GM23248 (cell line): Measurements from ENCODE around the gene SYS1. TPM values are rescaled to one million over a fixed set of nuclear protein-coding genes. Genes with fewer than 3 reads are reported as not detected.

Experiments used
- DNase-seq: peaks from one replicate; pipeline ENCODE4 v3.0.0-alpha.2; 2015
- H2AFZ ChIP-seq: fragments of 200-600 bp; sonication (generic); 2 replicates; pipeline ENCODE4 v1.6.1; 2016; ENCODE audit warnings: antibody characterized with exemption
- H3F3A ChIP-seq: fragments of 200-600 bp; sonication (generic); 2 replicates; pipeline ENCODE4 v1.6.1; 2016; ENCODE audit warnings: mild to moderate bottlenecking, antibody characterized with exemption, mixed run types; ENCODE audit not compliant: insufficient read depth
- H3K27ac ChIP-seq: fragments of 200-600 bp; sonication (generic); 2 replicates; pipeline ENCODE4 v1.5.1; 2016; ENCODE audit warnings: mild to moderate bottlenecking
- H3K27me3 ChIP-seq: fragments of 200-600 bp; sonication (generic); replicated peaks from 2 replicates; pipeline ENCODE4 v1.6.1; 2016; ENCODE audit warnings: mild to moderate bottlenecking; ENCODE audit not compliant: insufficient read depth
- H3K36me3 ChIP-seq: fragments of 200-600 bp; sonication (generic); 2 replicates; pipeline ENCODE4 v1.6.1; 2016; ENCODE audit warnings: low read depth, mild to moderate bottlenecking
- H3K4me1 ChIP-seq: fragments of 200-600 bp; sonication (generic); 2 replicates; pipeline ENCODE4 v1.6.1; 2016; ENCODE audit warnings: mild to moderate bottlenecking; ENCODE audit not compliant: insufficient read depth
- H3K4me2 ChIP-seq: fragments of 200-600 bp; sonication (generic); one replicate; pipeline ENCODE4 v1.6.1; 2016; ENCODE audit warnings: mild to moderate bottlenecking; ENCODE audit not compliant: unreplicated experiment
- H3K4me3 ChIP-seq: fragments of 200-600 bp; sonication (generic); 2 replicates; pipeline ENCODE4 v1.5.1; 2016; ENCODE audit warnings: mild to moderate bottlenecking
- H3K79me2 ChIP-seq: fragments of 200-600 bp; sonication (generic); 2 replicates; pipeline ENCODE4 v1.6.1; 2016; ENCODE audit warnings: mild to moderate bottlenecking; ENCODE audit not compliant: insufficient read depth
- H3K9ac ChIP-seq: fragments of 200-600 bp; sonication (generic); 2 replicates; pipeline ENCODE4 v1.6.1; 2016; ENCODE audit warnings: mild to moderate bottlenecking
- H3K9me2 ChIP-seq: fragments of 200-600 bp; sonication (generic); 2 replicates; pipeline ENCODE4 v1.6.1; 2016; ENCODE audit warnings: mixed run types, mild to moderate bottlenecking, moderate library complexity; ENCODE audit not compliant: insufficient read depth
- H3K9me3 ChIP-seq: fragments of 200-600 bp; sonication (generic); one replicate; pipeline ENCODE4 v1.6.1; 2017; ENCODE audit warnings: low read depth
- H4K20me1 ChIP-seq: fragments of 200-600 bp; sonication (generic); 2 replicates; pipeline ENCODE4 v1.6.0; 2016; ENCODE audit not compliant: insufficient read depth
- EZH2 ChIP-seq: fragments of 200-600 bp; sonication (generic); IDR thresholded peaks from 2 replicates; pipeline ENCODE4 v1.6.1; 2018; ENCODE audit warnings: antibody characterized with exemption, mild to moderate bottlenecking; ENCODE audit not compliant: insufficient read depth, poor library complexity, severe bottlenecking
- EZH2phosphoT487 ChIP-seq: fragments of 200-600 bp; sonication (generic); IDR thresholded peaks from 2 replicates; pipeline ENCODE4 v1.6.1; 2018; ENCODE audit warnings: antibody characterized with exemption, moderate library complexity, mild to moderate bottlenecking, low read depth; ENCODE audit not compliant: insufficient read depth
- WGBS, 2 experiments: methylation state at CpG; one replicate each; pipeline ENCODE4 v1.1.6; 2015 to 2017; ENCODE audit warnings: low lambda C conversion rate in 2 of 2, low coverage in 1 of 2; ENCODE audit errors: missing lambda C conversion rate in 2 of 2; 5-methylcytosine and 5-hydroxymethylcytosine counted together
- in situ Hi-C: fragments of 300-500 bp; cut with MboI; formaldehyde crosslinking; loops from 2 replicates; pipeline ENCODE4 v1.15.0; 2020
- polyA plus RNA-seq: library from polyadenylated mRNA; unstranded; fragments of >200 nt; fragmentation: Nextera tagmentation; extraction: Ambion mirVana; gene quantifications from 2 replicates; pipeline ENCODE4 v1.2.1, GENCODE V29; 2016
- total RNA-seq: library from RNA; depleted of rRNA; stranded (reverse); fragments of >200 nt; shearing (Covaris generic); gene quantifications from 2 replicates; pipeline ENCODE4 v1.2.3, GENCODE V29; 2014

SYS1 gene
- total and polyA plus RNA-seq, 2 experiments from 2014 or later = 27.1 to 27.3 TPM

- H3K27me3 ChIP-seq = no peaks in the 10 kb centered on the region
- H3K36me3 ChIP-seq = no peaks in the 10 kb centered on the region
- no peak overlapping the region for H3K4me3 ChIP-seq
- 93 to 98% methylated on average over 3 of the region's 3 CpGs for WGBS, 2 experiments
- H3K4me2 ChIP-seq = no peak overlapping the region
- no peak for DNase-seq
- no peaks in the 10 kb centered on the region for H3K79me2 ChIP-seq
- H3K27ac ChIP-seq = no peak overlapping the region
- H3K9me3 ChIP-seq = no peaks in the 10 kb centered on the region
- no peak overlapping the region for H2AFZ ChIP-seq
- H3F3A ChIP-seq = no peaks in the 10 kb centered on the region
- no peaks in the 10 kb centered on the region for H4K20me1 ChIP-seq
- no peaks in the 10 kb centered on the region for H3K9me2 ChIP-seq
- H3K4me1 ChIP-seq = no peaks in the 10 kb centered on the region
- no peak overlapping the region for H3K9ac ChIP-seq
- in situ Hi-C loops = no loop called here
- TF ChIP-seq EZH2 = no peak
- TF ChIP-seq EZH2phosphoT487 = no peak
These were observed 29.8 kb downstream of the SYS1 start for GRCh38 chr20:45392733-45393132.

GRCh38 chr20:45394221-45395113, 31.5 kb downstream of the SYS1 start:
- Histone ChIP-seq H2AFZ (no peak overlapping the region), H3K4me1 (no peaks in the 10 kb centered on the region), H3K27me3 (no peaks in the 10 kb centered on the region), H3K9ac (no peak overlapping the region), H3K4me2 (no peak overlapping the region), H3K4me3 (no peak overlapping the region), H3K9me2 (no peaks in the 10 kb centered on the region), H3F3A (no peaks in the 10 kb centered on the region), H4K20me1 (no peaks in the 10 kb centered on the region), H3K9me3 (no peaks in the 10 kb centered on the region), H3K36me3 (no peaks in the 10 kb centered on the region), H3K79me2 (no peaks in the 10 kb centered on the region), H3K27ac (no peak overlapping the region)
- in situ Hi-C loops = no loop called here
- no peak for DNase-seq
- no peak for TF ChIP-seq EZH2phosphoT487
- TF ChIP-seq EZH2 = no peak
- WGBS, 2 experiments = 75 to 81% methylated on average over 21 of the region's 21 CpGs

- no peaks in the 10 kb centered on the region for H3F3A ChIP-seq
- no peak overlapping the region for H3K4me2 ChIP-seq
- WGBS, 2 experiments = 83 to 84% methylated on average over 6 to 7 of the region's 7 CpGs
- TF ChIP-seq EZH2 = no peak
- no peak for TF ChIP-seq EZH2phosphoT487
- no peaks in the 10 kb centered on the region for H3K4me1 ChIP-seq
- no peaks in the 10 kb centered on the region for H3K9me2 ChIP-seq
- H2AFZ ChIP-seq = no peak overlapping the region
- no peak for DNase-seq
- no peaks in the 10 kb centered on the region for H3K79me2 ChIP-seq
- H3K4me3 ChIP-seq = no peak overlapping the region
- H4K20me1 ChIP-seq = no peaks in the 10 kb centered on the region
- no peak overlapping the region for H3K9ac ChIP-seq
- no peak overlapping the region for H3K27ac ChIP-seq
- H3K36me3 ChIP-seq = no peaks in the 10 kb centered on the region
- H3K9me3 ChIP-seq = no peaks in the 10 kb centered on the region
- no peaks in the 10 kb centered on the region for H3K27me3 ChIP-seq
- in situ Hi-C loops = no loop called here
These were observed 32.1 kb downstream of the SYS1 start for GRCh38 chr20:45395114-45395415.

DNA sequence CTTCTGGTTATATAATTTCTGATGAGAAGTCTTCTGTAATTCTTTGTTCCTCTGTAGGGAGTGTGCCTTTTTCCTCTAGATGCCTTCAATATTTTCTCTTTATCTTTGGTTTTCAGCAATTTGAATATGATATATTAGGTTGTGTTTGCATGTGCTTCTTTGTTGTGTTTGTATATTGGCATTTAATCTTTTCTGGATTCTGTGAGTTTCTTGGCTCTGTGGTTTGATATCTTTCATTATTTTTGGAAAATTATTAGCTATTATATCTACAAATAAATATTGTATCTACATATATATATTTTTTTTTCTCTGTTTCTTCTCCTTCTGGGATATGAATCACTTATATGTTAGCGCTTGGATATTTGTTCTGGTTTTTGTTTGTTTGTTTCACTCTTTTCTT, 36.1 kb downstream of the SYS1 start:
- Histone ChIP-seq H3K79me2 (no peaks in the 10 kb centered on the region), H3K27ac (no peak overlapping the region), H3K4me1 (no peaks in the 10 kb centered on the region), H3K9me2 (no peaks in the 10 kb centered on the region), H3K9ac (no peak overlapping the region), H3K36me3 (no peaks in the 10 kb centered on the region), H3K9me3 (no peaks in the 10 kb centered on the region), H3K27me3 (no peaks in the 10 kb centered on the region), H3K4me2 (no peak overlapping the region), H3K4me3 (no peak overlapping the region), H2AFZ (no peak overlapping the region), H3F3A (peaks cover 3% of the 10 kb centered on the region; the same call in 1 of the 2 replicates), H4K20me1 (no peaks in the 10 kb centered on the region)
- 81 to 100% methylated on average over 1 of the region's 1 CpG for WGBS, 2 experiments
- TF ChIP-seq EZH2 (no peak), EZH2phosphoT487 (no peak)
- in situ Hi-C loops = no loop called here
- DNase-seq = no peak
